RWPE1 (cell line): ENCODE data around the gene WDR45.

Source experiments
- CTCF ChIA-PET: fragments of 350-600 bp; sonication (Branson Sonifier 250); formaldehyde crosslinking; extraction: SDS; loops from one replicate; lab custom pipeline; 2021; lab: Yijun Ruan, JAX
- POLR2A ChIA-PET: fragments of 400-600 bp; formaldehyde crosslinking; extraction: SDS; loops from one replicate; lab custom pipeline; 2020; ENCODE audit warnings: antibody characterized with exemption; ENCODE audit not compliant: low non-redundant PET; lab: Yijun Ruan, JAX
- DNase-seq: peaks from one replicate; pipeline ENCODE4 v3.0.0; 2012; ENCODE audit warnings: low spot score
- H3K27ac ChIP-seq: fragments of 450-650 bp; 2 replicates; pipeline ENCODE4 v1.5.1; 2017
- TF ChIP-seq, protein P1 (sequence below): fragments of 450-650 bp; conservative IDR thresholded peaks from 2 replicates; pipeline ENCODE4 v1.5.1; 2017; ENCODE audit warnings: low read depth, mild to moderate bottlenecking

WDR45 gene

GRCh38 chrX:49043220-49043986 lies 36.3 kb downstream of the WDR45 start, which contains the start of gene TFE3:
TSS of gene TFE3 (minus strand) at chrX:49043357. CDS start at chrX:49043226, 131 bp downstream.
- peak; percentile 96 for DNase-seq
- TF ChIP-seq, protein P1, sequence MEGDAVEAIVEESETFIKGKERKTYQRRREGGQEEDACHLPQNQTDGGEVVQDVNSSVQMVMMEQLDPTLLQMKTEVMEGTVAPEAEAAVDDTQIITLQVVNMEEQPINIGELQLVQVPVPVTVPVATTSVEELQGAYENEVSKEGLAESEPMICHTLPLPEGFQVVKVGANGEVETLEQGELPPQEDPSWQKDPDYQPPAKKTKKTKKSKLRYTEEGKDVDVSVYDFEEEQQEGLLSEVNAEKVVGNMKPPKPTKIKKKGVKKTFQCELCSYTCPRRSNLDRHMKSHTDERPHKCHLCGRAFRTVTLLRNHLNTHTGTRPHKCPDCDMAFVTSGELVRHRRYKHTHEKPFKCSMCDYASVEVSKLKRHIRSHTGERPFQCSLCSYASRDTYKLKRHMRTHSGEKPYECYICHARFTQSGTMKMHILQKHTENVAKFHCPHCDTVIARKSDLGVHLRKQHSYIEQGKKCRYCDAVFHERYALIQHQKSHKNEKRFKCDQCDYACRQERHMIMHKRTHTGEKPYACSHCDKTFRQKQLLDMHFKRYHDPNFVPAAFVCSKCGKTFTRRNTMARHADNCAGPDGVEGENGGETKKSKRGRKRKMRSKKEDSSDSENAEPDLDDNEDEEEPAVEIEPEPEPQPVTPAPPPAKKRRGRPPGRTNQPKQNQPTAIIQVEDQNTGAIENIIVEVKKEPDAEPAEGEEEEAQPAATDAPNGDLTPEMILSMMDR = peak; percentile 52
- ChIA-PET POLR2A (interaction anchor here (0.5 kb wide), 1 partner anchor 102 kb away, joined by 7 read pairs; no protein-coding TSS in a partner anchor), CTCF (interaction anchor here (0.6 to 1.6 kb wide), 4 partner anchors 16 to 306 kb away, joined by 3 to 6 read pairs (median 6); partner anchors contain the start of gene KCND1)
- H3K27ac ChIP-seq = peak within 1 kb of the TSS; percentile 91

DNA sequence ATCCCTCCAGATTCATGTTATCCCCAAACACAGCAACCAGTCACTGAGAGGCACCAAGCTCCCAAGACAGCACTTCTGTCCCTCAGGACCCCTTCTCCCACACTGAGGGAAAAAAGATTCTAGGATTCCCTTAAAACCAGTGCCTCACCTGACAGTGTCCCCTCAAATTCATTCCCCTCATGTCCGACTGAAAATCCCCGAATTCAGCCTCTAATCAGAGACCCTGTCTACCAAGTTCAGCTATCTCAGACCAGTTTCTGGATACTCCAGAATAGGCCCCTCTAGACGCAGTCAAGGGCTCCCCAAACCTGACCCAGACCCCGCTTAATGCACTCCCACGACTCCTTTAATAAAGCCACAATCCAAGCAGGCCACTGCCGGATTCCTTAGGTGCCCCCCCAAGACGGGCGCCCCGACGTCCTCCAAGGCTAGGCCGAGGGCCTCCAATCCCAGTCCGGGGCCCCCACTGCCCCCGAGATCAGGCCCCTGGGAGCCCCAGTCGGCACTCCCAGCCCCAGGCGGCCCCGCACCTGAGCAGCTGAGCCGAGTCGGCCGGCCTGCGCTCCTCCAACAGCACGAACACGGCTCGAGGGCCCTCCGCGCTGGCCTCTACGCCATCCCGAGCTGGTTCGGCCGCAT lies 37.0 kb downstream of the WDR45 start:
- CTCF ChIA-PET = no interaction called here
- H3K27ac ChIP-seq = peak overlapping the region; percentile 91
- DNase-seq = no peak
- POLR2A ChIA-PET = interaction anchor here (0.8 kb wide), 1 partner anchor 84 kb away, joined by 3 read pairs; no protein-coding TSS in a partner anchor
- TF ChIP-seq, protein P1 = no peak

DNA sequence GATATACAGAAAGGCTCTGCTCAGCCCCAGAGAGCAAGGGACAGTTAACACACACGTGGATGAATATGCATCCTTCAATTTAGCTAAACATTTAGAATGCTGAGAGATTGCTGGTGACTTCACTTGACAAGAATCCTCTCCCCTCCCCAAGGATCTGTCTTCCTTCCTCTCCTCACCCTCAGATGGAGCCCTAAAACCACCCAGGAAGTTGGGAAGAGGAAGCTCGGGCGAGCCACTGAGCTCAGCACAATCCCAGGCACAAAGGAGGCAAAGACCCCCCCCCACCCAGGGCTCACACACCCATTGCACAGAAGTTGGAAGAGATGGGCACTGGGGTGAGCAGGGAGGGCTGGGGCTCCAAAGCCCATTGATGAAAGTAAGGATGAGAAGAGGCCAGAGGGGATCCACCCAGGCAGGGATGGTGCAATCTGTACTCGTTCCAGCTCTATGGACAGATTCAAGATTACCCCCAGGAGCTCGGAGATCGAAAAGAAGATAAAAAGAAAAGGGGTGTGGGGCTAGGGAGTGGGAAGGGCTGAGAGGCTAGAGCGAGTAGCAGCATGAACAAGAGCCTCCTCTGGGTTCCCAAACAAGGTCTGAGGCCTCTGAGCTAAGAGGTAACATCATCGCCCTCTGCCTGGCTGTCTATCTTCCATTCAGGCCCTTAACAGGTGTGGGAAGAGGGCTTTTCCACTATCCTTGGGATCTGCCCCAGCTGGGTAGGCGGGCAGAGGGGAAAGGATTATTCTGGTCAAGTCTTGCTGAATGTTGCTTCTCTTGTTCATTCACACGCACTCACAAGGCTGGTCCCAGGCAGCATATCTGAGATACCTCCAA lies 37.7 kb downstream of the WDR45 start:
- no peak for DNase-seq
- peak overlapping the region; percentile 91 for H3K27ac ChIP-seq
- CTCF ChIA-PET = no interaction called here
- POLR2A ChIA-PET = interaction anchor here (0.6 to 0.8 kb wide), 3 partner anchors 14 to 84 kb away, joined by 3 to 4 read pairs (median 3); no protein-coding TSS in a partner anchor
- TF ChIP-seq, protein P1 = no peak

GRCh38 chrX:49040376-49040955 lies 39.2 kb downstream of the WDR45 start:
- POLR2A ChIA-PET = no interaction called here
- H3K27ac ChIP-seq = peak overlapping the region; percentile 91
- TF ChIP-seq, protein P1 = no peak
- CTCF ChIA-PET = interaction anchor here (0.6 kb wide), 1 partner anchor 42 kb away, joined by 3 read pairs; no protein-coding TSS in a partner anchor
- DNase-seq = no peak

DNA sequence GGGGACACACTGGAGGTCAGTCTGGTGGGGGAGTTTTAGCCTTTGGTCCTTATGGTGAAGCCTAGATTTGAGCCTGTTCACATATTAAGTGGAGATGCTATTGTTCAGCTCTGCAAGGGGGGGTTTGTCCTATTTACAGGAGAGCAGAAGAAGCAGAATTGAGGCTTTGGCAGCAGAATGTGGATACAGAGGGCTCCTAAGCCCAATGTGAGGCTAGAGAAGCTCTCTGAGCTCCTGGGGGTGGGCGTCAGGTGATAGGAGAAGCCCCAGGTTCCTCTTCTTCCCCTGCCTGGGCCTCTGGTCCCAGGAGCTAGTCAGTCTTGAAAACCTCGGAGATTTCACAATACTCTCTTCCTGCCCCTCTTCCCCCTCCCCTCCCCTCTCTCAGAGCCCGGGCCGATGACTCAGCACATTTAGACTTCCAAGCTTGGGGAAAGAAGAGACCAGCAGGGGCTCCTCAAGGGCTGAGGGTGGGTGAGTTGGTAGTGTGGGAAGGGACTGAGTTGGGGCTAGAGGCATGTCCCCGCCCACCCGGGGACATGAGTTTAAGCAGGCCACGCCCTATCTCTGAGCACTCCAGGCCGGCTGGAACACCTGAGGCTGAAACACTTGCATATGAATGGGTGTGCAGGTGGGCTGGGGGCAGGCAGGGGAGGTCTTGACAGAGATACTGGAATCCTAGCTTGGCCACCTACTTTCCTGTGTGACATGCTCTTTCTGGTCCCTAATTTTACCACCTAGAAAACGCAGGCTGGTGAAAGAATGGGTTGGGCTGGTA lies 39.9 kb downstream of the WDR45 start:
- CTCF ChIA-PET = interaction anchor here (0.6 kb wide), 1 partner anchor 41 kb away, joined by 3 read pairs; no protein-coding TSS in a partner anchor
- peak; percentile 74 for DNase-seq
- POLR2A ChIA-PET = no interaction called here
- TF ChIP-seq, protein P1 = no peak
- H3K27ac ChIP-seq = peak overlapping the region; percentile 91
